Stomach (tissue), 9 donors: ENCODE results near the gene CELF6. TPM values are rescaled to one million over a fixed set of nuclear protein-coding genes. Genes with fewer than 3 reads are reported as not detected.

ENCODE experiments used
- DNase-seq, 2 donors: peaks; one replicate each; pipeline versions ENCODE4 v3.0.0 to v3.0.0-alpha.2; 2013 to 2019
- H3K27ac ChIP-seq, 5 donors: fragments of 200-600 bp in 4 of 5; sonication (generic) in 4 of 5; one replicate each; pipeline ENCODE4 v1.5.1; 2013 to 2019; ENCODE audit warnings: mild to moderate bottlenecking in 1 of 5, moderate library complexity in 1 of 5
- H3K27me3 ChIP-seq, 3 donors: fragments of 200-600 bp; sonication (generic); one replicate each; pipeline ENCODE4 v1.5.1; 2017 to 2019; ENCODE audit warnings: mixed run types in 1 of 3
- H3K36me3 ChIP-seq, 4 donors: fragments of 200-600 bp; sonication (generic); 1 replicate in 3 of 4; 2 replicates in 1 of 4; pipeline ENCODE4 v1.5.1; 2016 to 2019
- H3K4me1 ChIP-seq, 4 donors: fragments of 200-600 bp; sonication (generic); one replicate each; pipeline ENCODE4 v1.5.1; 2016 to 2019
- H3K4me3 ChIP-seq, 4 donors: fragments of 200-600 bp; sonication (generic) in 3 of 4; one replicate each; pipeline ENCODE4 v1.5.1; 2016 to 2019; ENCODE audit warnings: mild to moderate bottlenecking in 1 of 4
- H3K9me3 ChIP-seq, 4 donors: fragments of 200-600 bp; sonication (generic); one replicate each; pipeline ENCODE4 v1.5.1; 2016 to 2019
- CTCF ChIP-seq, 7 experiments: fragments of 450-650 bp in 4 of 7; fragments of 200-600 bp in 3 of 7; sonication (generic) in 3 of 7; IDR thresholded peaks; one replicate each; pipeline ENCODE4 v1.5.1; 2016 to 2019; ENCODE audit warnings: antibody characterized with exemption in 7 of 7, control low read depth in 2 of 7, mild to moderate bottlenecking in 1 of 7
- EP300 ChIP-seq: sonication (generic); formaldehyde crosslinking; IDR thresholded peaks from one replicate; pipeline ENCODE4 v1.6.1; 2017; ENCODE audit warnings: antibody characterized with exemption
- POLR2A ChIP-seq, 4 donors: fragments of 450-650 bp; IDR thresholded peaks; one replicate each; pipeline ENCODE4 v1.6.1; 2016; ENCODE audit warnings: antibody characterized with exemption in 4 of 4, control low read depth in 2 of 4, mild to moderate bottlenecking in 1 of 4, moderate library complexity in 1 of 4
- POLR2AphosphoS5 ChIP-seq, 3 donors: sonication (generic); formaldehyde crosslinking; IDR thresholded peaks; one replicate each; pipeline ENCODE4 v1.6.1; 2016; ENCODE audit warnings: antibody characterized with exemption in 3 of 3
- WGBS, 5 donors: extraction: QIAGEN DNeasy Blood & Tissue Kit in 3 of 5; methylation state at CpG; one replicate each; pipeline versions ENCODE4 v1.1.5 to v1.1.7; 2013 to 2018; 5-methylcytosine and 5-hydroxymethylcytosine counted together
- intact Hi-C: fragments of 100-400 bp; cut with DNase I; formaldehyde crosslinking; loops from one replicate; pipeline ENCODE4 v1.15.1; 2023; ENCODE audit warnings: low total_unique reads
- polyA plus RNA-seq, 3 donors: library from polyadenylated mRNA; stranded (reverse); fragments of 200-250 nt; gene quantifications; one replicate each; pipeline ENCODE4 v1.2.3, GENCODE V29; 2013
- total RNA-seq, 5 donors: library from RNA; depleted of rRNA; stranded (reverse); fragments of >200 nt; gene quantifications; one replicate each; pipeline versions ENCODE4 v1.1.0 to v1.2.3, GENCODE V29; 2014 to 2016
- donor health status: healthy with polysubstance abuse.
- donor health status: Bipolar disorder and iron deficiency.
- donor health status: healthy.

CELF6 gene
- total and polyA plus RNA-seq, 8 donors = 0.44 to 4.0 (median 1.2) TPM; not detected in 2

GRCh38 chr15:72271221-72271620 lies 48.7 kb downstream of the CELF6 start:
- peaks cover 16 to 38% (median 35%) of the 10 kb centered on the region in 4 donors for H3K36me3 ChIP-seq
- H3K27me3 ChIP-seq = no peaks in the 10 kb centered on the region
- no peak for DNase-seq
- no peaks in the 10 kb centered on the region for H3K9me3 ChIP-seq
- intact Hi-C loops = no loop called here
- peak overlapping the region in 3 of 4 donors; percentile 81 to 88 (median 84) for H3K4me3 ChIP-seq
- peak overlapping the region in 4 of 5 donors; percentile 89 to 95 (median 92) for H3K27ac ChIP-seq
- peaks cover 8 to 33% (median 28%) of the 10 kb centered on the region in 4 donors for H3K4me1 ChIP-seq
- TF ChIP-seq POLR2AphosphoS5 (IDR thresholded peaks at IDR 0.05) = no peak
- TF ChIP-seq EP300 = no peak
- WGBS, 5 donors = 72 to 80% (median 79%) methylated on average over 4 of the region's 4 CpGs

- intact Hi-C loops = no loop called here
- DNase-seq = no peak
- TF ChIP-seq POLR2A (IDR thresholded peaks at IDR 0.05) (no peak), CTCF (IDR thresholded peaks at IDR 0.05) (no peak), POLR2AphosphoS5 (IDR thresholded peaks at IDR 0.05) (no peak)
- Histone ChIP-seq H3K36me3 (peaks cover 31 to 53% (median 49%) of the 10 kb centered on the region in 4 donors), H3K4me1 (peaks cover 8 to 33% (median 28%) of the 10 kb centered on the region in 4 donors), H3K27me3 (no peaks in the 10 kb centered on the region), H3K27ac (no peak overlapping the region), H3K4me3 (no peak overlapping the region), H3K9me3 (no peaks in the 10 kb centered on the region)
- WGBS, 5 donors = 91 to 97% (median 94%) methylated on average over 4 of the region's 4 CpGs
Observed at GRCh38 chr15:72269739-72270138, 50.2 kb downstream of the CELF6 start.

- no peak for DNase-seq
- Histone ChIP-seq H3K36me3 (peaks cover 76 to 99% (median 94%) of the 10 kb centered on the region in 4 donors), H3K4me1 (peaks cover 0 to 6% (median 1%) of the 10 kb centered on the region in 4 donors), H3K27ac (no peak overlapping the region), H3K27me3 (no peaks in the 10 kb centered on the region), H3K9me3 (no peaks in the 10 kb centered on the region), H3K4me3 (no peak overlapping the region)
- intact Hi-C loops = no loop called here
- WGBS, 5 donors = 86 to 96% (median 93%) methylated on average over 5 of the region's 5 CpGs
- TF ChIP-seq EP300 (no peak), CTCF (IDR thresholded peaks at IDR 0.05) (no peak), POLR2AphosphoS5 (IDR thresholded peaks at IDR 0.05) (no peak), POLR2A (IDR thresholded peaks at IDR 0.05) (no peak)
Observed at GRCh38 chr15:72265031-72265430, 54.9 kb downstream of the CELF6 start.

GRCh38 chr15:72252663-72253299 lies 67.2 kb downstream of the CELF6 start:
- H3K9me3 ChIP-seq = no peaks in the 10 kb centered on the region
- no peaks in the 10 kb centered on the region for H3K27me3 ChIP-seq
- no peaks in the 10 kb centered on the region for H3K4me1 ChIP-seq
- DNase-seq = no peak
- H3K36me3 ChIP-seq = peaks cover 70 to 100% (median 100%) of the 10 kb centered on the region in 4 donors
- TF ChIP-seq CTCF (IDR thresholded peaks at IDR 0.05) = no peak
- TF ChIP-seq POLR2A (IDR thresholded peaks at IDR 0.05) = no peak
- TF ChIP-seq EP300 = no peak
- no peak for TF ChIP-seq POLR2AphosphoS5 (IDR thresholded peaks at IDR 0.05)
- H3K27ac ChIP-seq = no peak overlapping the region
- 93 to 98% (median 95%) methylated on average over 10 of the region's 10 CpGs for WGBS, 5 donors
- no peak overlapping the region for H3K4me3 ChIP-seq
- intact Hi-C loops = no loop called here

GRCh38 chr15:72249142-72249810 lies 70.7 kb downstream of the CELF6 start:
- 76 to 89% (median 83%) methylated on average over 3 of the region's 3 CpGs for WGBS, 5 donors
- H3K36me3 ChIP-seq = peaks cover 53 to 100% (median 97%) of the 10 kb centered on the region in 4 donors
- no peak for DNase-seq
- H3K9me3 ChIP-seq = no peaks in the 10 kb centered on the region
- intact Hi-C loops = no loop called here
- no peak overlapping the region for H3K27ac ChIP-seq
- no peak overlapping the region for H3K4me3 ChIP-seq
- H3K27me3 ChIP-seq = no peaks in the 10 kb centered on the region
- TF ChIP-seq EP300 (no peak), POLR2A (IDR thresholded peaks at IDR 0.05) (no peak), POLR2AphosphoS5 (IDR thresholded peaks at IDR 0.05) (no peak), CTCF (IDR thresholded peaks at IDR 0.05) (no peak)
- no peaks in the 10 kb centered on the region for H3K4me1 ChIP-seq
